T1000 (cell line): ENCODE measurements around the gene ATG4B.

Source experiments
- DNase-seq: peaks from one replicate; lab custom pipeline; 2025; ENCODE audit warnings: mixed read lengths; lab: John Stamatoyannopoulos, UW

The ATG4B gene

DNA sequence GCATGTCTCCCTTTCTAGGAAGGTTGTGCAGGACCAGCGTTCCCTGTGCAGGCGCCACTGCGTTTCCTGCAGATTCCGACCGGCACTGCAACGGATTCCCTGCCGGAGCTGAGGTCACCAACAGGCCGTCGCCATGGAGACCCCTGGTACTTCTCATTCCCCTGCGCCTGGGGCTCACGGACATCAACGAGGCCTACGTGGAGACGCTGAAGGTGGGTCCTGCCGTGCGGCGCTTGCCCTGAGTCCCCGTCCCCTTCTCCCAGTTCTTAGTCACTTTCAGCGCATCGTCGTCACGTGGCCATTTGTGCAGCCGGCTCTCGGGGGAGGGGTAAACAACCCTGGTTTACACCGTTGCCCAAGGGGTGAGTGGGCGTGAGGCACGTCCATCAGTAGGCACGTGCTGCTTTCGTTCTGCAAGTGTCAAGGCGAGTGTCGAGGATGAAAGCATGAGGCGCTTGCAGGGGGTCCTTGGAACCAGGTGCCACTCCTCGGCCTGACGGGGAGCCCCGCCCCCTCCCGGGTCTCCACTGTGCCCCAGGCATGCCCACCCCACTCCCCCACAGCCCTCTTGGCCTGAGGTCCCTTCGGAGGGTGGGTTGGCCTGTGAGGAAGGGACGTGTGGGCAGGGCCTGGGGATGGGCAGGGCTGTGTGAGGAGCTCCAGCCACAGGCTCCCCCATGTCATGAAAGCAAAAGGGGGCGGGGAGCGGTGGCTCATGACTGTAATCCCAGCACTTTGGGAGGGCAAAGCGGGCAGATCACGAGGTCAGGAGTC, 29.3 kb downstream of the ATG4B start:
- no peak for DNase-seq

DNA sequence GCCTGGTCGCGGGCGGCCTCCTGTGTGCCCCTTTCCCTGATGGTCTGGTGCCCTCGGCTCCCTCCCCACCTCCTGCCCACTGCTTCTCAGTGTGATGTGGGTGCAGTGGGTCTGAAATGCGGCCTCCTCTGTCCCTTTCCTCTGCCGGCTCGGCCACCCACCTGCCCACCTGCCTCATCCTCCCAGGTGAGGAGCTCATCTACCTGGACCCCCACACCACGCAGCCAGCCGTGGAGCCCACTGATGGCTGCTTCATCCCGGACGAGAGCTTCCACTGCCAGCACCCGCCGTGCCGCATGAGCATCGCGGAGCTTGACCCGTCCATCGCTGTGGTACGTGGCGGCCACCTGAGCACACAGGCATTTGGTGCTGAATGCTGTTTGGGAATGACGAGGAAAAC, 30.9 kb downstream of the ATG4B start:
- DNase-seq = no peak

DNA sequence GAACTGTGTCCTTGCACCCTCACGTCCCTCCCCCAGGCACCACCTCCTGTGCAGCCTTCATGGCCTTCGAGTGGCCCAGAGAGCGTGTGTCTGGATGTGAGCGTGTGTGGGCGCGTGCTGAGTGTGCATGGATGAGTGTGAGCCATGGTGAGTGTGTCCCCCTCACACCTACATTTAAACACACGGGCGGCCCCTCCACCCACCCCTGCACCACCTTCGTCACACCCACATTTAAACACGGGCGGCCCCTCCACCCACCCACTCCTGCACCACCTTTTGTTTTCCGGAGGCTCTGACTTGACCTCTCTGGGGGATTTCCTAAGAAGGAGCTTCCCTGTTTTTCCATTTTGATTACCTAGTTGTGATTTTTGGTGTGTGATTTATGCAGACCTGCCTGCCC, 31.3 kb downstream of the ATG4B start:
- no peak for DNase-seq

DNA sequence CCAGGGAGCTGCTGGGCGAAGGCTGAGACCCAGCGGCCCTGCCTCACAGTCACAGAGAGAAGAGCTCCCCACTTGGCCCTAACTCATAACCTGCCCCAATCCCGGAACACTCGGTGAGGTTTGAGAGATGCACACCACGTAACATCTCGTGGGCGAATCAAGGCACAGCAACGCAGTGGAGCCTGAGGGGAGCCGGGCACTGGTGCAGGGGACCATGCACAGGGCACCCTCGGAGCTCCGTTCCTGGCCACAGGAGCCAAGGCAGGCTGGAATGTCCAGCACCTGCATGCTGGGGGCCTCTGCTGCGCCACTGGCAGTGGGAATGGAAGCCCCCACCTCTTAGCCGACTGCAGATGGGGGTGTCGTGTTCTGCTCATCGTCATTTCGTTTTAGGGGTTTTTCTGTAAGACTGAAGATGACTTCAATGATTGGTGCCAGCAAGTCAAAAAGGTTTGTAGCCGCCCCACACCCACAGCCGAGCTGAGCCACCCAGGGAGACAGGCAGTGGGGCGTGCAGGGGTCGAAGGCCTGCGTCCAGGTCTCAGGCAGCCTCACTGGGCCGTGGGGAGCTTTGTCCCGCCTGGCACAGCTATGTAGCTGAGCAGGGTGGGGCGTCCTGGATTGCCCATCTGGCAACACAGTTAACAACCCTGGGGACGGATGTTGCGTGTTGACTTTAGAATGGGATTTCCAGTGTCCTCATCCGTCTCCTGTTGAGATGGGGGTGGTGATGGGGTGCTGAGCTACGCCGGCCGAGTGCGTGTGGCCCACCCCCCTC, 33.0 kb downstream of the ATG4B start:
- DNase-seq = no peak

DNA sequence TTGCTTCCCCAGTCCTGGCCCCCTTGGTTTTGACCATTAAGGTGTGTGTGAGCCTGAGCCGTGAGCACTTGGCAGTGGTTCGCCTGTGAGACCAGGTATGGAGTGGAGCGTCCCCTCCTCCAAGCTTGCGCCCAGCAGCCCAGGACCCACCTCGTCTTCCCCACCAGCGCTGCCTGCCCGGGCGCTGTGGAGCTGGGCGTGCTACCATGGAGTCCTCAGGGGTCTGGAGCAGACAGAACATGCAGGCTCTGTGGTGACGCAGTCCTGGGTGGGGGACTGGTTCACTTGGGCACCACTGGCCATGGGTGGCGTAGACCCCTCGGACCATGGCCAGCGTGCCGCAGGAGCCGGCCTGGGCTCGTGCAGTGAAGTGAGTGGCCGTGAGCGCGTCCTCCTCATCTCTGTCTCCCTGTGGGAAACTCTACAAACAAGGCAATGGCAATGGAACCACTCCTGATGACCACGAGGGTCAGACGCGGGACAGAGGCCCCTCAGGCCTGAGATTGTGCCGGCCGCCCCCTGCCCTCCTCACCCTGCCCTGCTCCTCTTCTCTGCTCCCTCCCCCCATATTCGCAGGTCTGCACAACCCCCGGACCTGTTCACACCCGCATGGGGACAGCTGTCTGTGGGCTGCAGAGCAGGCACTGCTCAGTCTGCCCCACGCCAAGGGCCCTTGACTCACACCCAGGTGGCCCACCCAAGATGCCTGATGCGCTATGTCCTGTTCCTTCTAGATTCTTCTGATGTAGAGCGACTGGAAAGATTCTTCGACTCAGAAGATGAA, 34.2 kb downstream of the ATG4B start:
- no peak for DNase-seq

DNA sequence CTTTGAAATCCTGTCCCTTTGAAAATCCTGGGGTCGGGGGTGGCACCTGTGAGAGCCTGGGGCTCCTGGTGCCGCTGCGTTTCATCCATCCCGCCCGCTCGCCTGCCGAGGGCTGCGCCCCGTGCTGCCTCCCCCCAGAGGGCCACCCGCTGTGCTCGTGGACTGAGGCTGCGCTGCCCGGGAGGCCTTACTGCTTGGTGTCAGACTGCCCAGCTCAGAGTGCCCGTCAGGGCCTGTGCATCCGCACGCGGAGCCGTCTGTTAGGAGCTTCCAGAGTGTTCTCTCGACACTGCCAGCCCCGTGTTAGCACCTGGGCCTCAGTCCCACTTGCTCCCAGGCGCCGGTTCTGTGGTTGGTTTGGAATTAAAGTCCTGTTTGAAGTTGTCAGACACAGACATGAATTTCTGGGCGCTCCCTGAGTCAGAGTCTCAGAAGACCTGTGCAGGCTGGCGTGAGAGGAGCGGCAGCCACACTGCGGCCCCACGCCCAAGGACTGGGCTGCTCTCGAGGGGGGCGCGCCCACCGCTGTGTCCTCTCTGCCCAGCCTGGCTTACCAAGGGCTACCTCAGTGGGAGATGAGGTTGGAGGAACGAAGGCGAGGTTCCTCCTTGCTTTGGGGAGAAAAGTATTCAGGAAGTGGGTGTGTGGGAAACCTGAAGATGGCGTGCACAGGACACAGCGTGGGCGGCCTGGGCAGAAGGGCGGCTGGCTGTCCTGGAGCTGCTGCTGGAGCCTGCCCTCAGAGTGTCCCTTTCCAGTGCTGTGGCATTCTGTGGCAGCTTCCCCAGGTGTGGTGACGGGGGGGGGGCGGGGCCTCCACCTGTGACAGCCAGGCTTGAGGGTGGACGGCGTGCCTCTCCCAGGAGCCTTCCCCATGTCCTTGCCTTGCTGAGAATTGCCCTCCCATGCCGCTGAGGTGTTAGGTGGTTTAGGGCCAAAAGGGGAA, 35.0 kb downstream of the ATG4B start:
- DNase-seq = no peak

DNA sequence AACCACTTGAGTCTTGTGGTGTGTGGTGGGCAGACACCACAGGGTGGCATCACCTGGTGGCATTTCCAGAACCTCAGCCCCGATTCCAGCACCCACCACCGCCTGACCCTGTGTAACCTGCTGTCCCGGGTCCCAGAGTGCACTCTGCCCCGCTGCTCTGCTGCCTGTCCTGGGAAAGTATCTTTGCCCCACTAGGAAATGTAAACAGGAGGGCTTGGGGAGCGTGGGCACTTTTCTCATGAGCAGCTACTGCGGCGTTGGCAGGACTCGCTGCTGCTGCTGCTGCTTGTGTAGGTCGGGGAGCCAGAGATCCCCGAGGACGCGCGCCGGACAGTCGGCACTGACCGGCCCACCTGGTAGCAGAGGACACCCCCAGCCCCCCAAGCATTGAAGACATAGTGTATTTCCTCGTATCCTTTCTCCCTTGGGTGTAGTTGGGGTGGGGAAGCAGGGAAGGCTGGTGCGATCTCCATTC, 35.7 kb downstream of the ATG4B start:
- no peak for DNase-seq

DNA sequence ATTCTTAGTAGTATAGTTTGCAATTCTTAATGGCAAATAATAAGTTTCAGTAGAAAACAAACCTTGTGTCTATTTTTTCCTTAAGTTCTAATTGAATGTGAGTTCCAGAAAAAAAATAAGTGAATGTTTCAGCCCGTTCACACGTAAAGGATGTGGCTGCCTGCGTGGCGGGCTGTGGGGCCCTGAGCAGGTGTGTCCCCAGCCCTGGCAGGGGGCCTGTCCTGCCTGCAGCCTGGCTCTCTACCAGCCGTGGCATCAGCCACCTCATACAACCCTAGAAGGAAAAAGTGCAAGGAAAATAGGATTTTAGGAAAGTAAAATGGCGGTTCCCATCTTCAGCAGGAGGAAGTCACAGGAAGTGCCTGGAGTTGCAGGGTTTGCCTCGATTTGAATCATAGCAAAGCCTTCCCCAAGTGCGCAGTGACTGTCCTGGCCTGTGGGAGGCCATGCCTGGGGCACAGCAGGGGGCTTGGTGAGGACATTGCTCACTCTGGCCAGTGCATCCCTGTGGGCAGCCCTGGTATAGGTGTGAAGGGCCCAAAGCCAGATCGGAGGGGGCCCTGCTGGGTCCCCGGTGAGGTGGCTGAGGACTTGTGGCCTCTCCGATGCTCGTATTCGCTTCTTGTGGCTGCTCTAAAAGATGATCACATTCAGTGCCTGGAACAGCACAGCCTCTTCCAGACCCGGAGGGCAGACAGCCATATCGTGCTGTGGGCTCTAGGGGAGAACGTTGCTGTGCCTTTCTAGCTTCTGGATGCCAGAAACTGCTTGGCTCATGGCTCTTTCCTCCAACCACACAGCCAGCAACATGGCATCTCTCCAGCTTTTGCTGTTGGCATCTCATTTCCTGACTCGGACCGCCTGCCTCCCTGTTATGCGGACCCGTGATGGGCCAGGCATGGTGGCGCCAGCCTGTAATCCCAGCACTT, 36.6 kb downstream of the ATG4B start:
- no peak for DNase-seq

DNA sequence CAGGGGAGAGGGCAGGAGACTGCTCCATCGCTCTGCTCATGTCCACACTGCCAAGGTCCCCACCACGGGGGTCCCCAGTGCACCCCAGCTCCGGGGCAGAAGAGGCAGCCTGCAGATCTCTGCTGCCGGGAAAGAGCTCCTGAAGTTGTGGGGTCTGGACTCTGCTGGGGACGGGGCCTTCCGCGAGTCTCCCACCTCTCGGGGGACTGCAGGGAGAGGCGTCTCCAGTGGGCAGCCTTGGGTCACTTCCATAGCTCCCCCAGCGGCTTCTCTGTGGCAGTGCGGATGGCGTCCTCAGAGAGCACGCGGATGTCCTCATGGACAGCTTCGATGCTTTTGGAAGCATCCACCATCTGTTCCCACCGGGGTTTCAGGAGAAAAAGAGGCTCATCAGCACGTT, 38.4 kb downstream of the ATG4B start:
- DNase-seq = no peak

DNA sequence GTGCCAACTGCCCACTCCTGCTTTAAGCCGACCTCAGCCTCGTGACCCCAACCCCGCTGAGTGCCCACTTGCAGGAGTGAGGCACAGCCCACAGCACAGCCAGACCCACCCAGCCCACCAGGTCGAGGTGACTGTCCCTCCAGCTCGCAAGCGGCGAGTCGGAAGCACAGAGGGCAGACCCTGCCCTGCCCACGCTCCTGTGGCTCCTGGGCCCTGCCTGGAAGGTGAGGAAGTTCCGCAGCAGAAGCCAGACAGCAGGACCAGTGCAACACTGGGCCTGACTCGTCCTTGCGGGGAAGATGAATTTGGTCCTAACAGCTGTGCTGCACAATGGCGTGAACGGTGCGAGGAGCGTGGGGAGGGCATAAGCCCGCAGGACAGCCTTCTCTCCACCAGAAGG, 39.2 kb downstream of the ATG4B start:
- DNase-seq = no peak

DNA sequence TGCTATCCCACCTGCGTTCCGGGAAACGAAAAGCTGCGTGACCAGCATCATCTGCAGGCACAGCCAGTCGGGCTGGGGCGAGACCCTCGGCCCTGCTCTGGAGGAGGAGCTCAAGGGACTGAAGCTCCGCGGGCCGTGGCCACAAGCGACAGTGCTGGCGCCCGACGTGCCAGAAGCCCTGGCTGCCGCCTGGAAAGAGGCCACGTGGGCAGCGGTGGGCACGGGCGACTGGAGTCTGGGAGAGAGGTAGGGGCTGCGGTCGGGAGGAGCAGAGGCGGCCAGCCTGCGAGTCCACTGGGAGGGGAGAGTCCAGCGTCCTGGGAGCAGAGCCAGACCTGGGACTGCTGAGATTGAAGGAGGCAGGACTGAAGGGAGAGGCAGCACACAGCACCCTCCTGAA, 39.9 kb downstream of the ATG4B start:
- no peak for DNase-seq

DNA sequence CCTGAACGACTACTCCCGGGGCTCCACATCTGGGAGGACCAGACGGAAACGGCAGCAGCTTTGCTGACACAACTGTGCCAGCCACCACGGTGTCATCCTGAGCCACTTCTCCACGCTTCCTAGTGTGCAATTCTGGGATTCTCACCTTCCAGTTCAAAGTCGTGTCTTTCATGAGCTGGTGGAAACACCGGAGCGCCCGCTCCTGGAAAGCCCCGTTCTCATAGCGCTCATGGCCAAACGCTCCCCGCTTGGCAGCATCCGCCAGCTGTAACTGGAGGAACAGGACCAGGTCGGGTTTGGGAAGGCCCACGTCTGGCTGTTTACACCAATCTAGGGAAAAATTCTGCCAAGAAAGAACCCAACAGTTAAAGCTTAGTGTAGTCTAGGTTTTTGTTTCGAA, 40.8 kb downstream of the ATG4B start:
- DNase-seq = no peak

DNA sequence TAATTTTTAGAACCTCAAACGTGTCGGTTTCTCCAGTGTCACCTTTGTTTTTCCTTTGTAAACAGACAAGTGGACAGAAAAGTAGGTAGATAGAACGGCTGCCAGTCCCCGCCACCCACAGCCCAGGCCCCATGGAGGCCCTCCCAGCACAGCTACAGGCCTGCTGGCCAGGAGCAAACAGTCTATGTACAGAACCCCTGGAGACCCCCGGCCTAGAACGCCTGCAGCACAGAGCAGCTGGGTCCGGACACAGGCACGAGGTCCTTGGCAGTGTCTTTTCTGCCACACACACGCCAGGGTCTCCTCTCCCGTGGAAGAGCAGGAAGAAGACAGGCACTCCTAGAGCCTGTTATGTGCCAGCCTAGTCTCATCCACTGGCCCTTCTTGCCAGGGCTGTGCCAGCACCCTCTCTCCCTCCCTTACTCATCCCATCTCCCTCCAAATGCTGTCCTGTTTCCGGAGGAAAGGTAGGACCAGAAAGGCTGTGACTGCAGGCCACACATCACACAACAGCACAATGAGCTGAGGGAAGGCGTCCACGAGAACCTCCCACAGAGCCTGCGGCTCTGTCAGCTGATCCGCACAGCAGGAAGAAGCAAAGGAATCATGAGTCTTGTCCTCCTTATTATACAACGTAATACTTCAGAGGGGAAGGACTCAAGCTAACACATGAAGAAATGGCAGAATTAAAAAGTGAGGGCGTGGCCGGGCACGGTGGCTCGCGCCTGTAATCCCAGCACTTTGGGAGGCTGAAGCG, 41.5 kb downstream of the ATG4B start:
- no peak for DNase-seq

DNA sequence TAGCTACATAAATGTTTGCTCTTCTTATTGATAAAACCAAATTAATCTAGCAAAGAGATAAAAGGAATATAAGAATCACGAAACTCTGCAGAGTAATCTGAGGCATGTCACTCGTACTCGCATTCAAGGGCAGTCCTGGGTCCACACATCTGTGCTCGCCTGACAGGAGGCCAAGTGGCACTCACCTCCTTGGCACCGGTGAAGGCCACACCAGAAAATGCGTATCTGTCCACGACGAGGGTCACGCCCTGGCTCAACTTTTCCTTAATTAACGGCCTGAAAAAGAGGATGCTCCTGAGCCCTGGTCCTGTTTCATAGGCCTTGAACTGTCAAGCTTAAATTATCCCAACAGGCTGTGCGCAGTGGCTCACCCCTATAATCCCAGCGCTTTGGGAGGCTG, 42.6 kb downstream of the ATG4B start:
- no peak for DNase-seq

DNA sequence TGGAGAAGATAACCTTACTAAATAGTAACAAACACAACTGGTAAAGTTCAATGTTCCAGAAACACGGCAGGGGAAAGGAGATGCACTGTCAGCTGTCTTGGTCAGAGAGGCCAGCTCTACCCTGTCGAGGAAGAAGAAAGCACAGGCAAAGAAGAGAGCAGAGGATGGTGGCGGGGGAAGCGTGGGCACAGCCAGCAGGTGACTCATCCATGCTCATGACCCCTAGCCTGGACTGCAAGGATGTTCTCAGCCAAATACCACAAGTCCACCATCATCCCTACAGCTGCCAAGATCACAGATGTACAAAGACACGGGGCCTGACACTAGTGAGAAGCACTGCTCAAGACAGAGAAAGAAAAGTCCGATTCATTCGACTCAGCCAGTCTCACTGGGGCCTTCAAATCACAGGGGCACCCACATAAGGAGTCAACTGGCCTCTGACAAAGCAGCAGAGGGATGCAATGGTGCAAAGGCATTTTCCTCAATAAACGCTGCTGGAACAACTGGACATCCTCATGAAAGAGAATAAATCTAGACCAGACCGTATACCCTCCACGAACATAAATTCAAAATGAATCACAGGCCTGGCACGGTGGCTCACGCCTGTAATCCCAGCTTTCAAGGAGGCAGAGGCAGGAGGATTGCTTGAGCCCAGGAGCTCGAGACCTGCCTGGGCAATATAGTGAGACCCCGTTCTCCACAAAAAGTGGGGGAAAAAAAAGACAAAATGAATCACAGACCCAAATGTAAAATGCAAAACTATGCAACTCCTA, 43.5 kb downstream of the ATG4B start:
- peak; percentile 34 for DNase-seq

DNA sequence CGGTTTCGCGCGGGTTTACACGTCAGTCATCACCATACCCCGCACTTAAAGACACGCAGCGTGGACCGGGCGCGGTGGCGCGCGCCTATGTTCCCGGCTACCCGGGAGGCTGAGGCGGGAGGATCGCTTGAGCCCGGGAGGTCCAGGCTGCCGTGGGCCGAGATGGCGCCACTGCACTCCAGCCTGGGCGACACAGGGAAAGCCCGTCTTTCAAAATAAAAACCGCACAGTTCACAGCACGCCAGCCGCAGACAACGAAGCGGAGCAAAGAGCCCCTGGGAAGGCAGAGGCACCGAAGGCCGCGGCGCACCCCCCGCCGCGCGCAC, 48.8 kb downstream of the ATG4B start:
- DNase-seq = no peak

DNA sequence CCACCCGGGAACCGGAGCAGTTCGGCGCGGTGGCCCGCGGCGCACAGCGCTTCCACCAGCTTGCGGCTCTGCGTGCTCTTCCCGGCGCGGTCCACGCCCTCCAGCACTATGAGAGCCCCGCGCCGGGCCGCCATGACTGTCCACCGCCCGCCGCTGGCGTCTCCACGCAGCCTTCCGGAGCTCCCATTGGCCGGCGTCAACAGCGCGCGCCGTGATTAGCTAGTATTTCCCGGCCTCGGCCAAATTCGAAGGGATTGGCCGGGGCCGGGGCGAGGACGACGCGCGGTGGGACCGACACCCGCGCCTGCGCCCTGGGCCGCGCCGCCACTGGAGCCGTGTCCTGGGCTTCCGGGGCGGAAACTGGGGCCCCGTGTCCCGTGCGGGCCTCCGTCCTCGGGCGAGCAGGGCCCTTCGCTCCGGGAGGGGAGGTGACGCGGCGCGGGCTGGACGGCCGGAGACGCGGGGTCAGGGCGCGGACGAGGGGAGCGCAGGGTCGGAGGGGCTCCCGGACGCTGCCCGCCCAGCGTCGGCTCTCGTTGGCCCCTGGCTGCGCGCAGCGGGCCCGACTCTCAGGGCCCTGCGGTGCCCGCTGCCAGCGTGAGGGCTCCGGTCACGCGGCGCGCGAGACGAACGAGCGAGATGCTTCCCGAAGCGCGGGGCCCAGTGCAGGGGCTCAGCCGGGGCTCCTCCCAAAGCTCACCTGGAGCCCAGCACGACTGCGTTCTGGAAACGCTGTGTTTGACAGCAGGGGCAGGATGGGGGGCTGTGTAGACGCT, 49.3 kb downstream of the ATG4B start, which contains the start of gene DTYMK:
TSS of gene DTYMK (minus strand) at position 166 of the 776 bp plus-strand sequence. CDS start at position 134, 32 bp downstream.
- DNase-seq = peak; percentile 89

DNA sequence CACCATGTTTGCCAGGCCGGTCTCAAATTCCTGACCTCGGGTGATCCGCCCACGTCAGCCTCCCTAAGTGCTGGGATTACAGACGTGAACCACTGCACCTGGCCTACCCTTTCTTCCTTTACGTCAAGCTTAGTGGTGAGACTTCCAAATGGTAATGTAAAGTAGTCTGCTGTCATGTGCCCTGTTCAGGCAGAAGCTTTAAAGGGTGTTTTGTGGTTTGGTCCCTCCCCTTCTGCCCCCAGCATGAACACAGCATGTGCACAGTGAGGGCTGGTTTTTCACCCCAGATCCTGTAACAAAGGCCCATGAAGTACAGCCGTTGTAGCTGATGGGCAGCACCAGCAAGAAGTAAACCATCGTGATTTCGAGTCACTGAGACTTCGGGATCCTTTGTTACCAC, 51.8 kb downstream of the ATG4B start:
- DNase-seq = no peak
